K562 (cell line): ENCODE measurements around the gene POFUT2. TPM values are rescaled to one million over a fixed set of nuclear protein-coding genes. Genes with fewer than 3 reads are reported as not detected.

Experiments
- CREM ChIP-seq: IDR thresholded peaks from 2 replicates; pipeline ENCODE4 v1.6.1; 2014; ENCODE audit warnings: antibody characterized with exemption, low read depth
- RBBP5 ChIP-seq: fragments of 200-600 bp; sonication (generic); IDR thresholded peaks from 2 replicates; pipeline ENCODE4 v1.6.1; 2012; ENCODE audit warnings: borderline replicate concordance, mild to moderate bottlenecking, low read length, control low read depth, inconsistent platforms; ENCODE audit not compliant: insufficient read depth, poor library complexity, severe bottlenecking
- polyA plus RNA-seq, 8 experiments: library from polyadenylated mRNA; depleted of rRNA in 4 of 8; stranded (reverse) in 5 of 8; unstranded in 3 of 8; fragments of >200 nt; fragmentation: Nextera tagmentation in 2 of 8; fragmentation: Illumina TruSeq in 1 of 8; extraction: Ambion mirVana in 2 of 8; extraction: Trizol in 1 of 8; gene quantifications; 2 replicates each; pipeline versions ENCODE4 v1.2.1 to v1.2.3, GENCODE V29; 2011 to 2014; ENCODE audit warnings: inconsistent platforms in 1 of 8, missing spikeins in 1 of 8
- total RNA-seq, 7 experiments: library from RNA; depleted of rRNA in 6 of 7; stranded (reverse); fragments of >200 nt in 6 of 7; fragmentation: Illumina TruSeq in 2 of 7; extraction: Trizol in 2 of 7; gene quantifications; 2 replicates each; pipeline versions ENCODE4 v1.2.1 to v1.2.3, GENCODE V29; 2011 to 2021; ENCODE audit warnings: low replicate concordance in 1 of 7
- TF ChIP-seq, protein P1 (sequence below): fragments of 250-450 bp; sonication (Bioruptor Pico); IDR thresholded peaks from 2 replicates; pipeline ENCODE4 v1.8.0; 2022; ENCODE audit warnings: inconsistent platforms, mild to moderate bottlenecking, moderate library complexity, borderline replicate concordance
- TF ChIP-seq, protein P2 (sequence below): fragments of 250-450 bp; sonication (Bioruptor Pico); IDR thresholded peaks from 2 replicates; pipeline ENCODE4 v1.4.0; 2020
- TF ChIP-seq, protein P3 (sequence below): sonication (generic); formaldehyde crosslinking; IDR thresholded peaks from 2 replicates; pipeline ENCODE4 v1.8.0; 2022; ENCODE audit warnings: missing genetic modification reagents, mild to moderate bottlenecking, borderline replicate concordance

POFUT2 gene
- total and polyA plus RNA-seq, 9 of the 15 experiments (the other 6 are each of a cell fraction or from before 2014, with no cell fraction given) = 1.1 to 24.2 (median 11.0) TPM

DNA sequence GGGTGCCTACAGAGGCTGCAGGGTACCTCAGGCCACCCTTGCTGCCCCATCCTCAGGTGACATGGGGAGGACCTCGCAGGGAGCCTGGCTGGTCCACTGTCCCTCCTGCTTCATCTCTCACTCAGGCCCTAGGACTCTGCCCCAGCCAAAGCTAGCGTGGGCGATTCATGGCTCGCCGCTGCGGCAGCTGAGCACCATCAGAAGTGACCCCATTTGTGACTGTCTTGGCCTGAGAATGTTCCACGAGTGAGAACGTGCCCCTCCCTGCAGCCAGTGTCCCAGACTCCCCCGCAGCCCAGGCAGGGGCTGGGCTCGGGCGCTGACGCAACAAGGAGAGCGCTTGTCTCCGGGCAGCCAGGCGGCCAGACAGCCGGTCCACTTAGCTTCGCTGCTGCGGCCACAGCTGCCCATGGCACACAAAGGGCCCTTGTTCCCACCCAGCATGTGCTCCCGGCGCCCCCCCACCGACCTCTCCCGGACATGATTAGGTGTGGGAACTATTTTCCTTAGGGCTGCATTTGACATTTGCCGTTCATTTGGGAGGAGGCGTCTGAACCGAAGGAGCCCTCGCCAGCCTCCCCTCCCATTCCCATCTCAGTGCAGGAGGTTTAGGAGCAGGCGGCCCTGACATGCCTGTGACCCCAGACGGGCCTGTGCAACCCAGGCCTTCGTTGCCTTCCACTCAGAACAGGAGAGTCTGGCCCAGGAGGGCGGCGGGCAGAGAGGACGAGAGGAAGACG, 19.3 kb upstream of the POFUT2 start (continued):
- TF ChIP-seq, protein P1, sequence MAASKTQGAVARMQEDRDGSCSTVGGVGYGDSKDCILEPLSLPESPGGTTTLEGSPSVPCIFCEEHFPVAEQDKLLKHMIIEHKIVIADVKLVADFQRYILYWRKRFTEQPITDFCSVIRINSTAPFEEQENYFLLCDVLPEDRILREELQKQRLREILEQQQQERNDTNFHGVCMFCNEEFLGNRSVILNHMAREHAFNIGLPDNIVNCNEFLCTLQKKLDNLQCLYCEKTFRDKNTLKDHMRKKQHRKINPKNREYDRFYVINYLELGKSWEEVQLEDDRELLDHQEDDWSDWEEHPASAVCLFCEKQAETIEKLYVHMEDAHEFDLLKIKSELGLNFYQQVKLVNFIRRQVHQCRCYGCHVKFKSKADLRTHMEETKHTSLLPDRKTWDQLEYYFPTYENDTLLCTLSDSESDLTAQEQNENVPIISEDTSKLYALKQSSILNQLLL (CRISPR knock-in tag) = no peak
- TF ChIP-seq, protein P2, sequence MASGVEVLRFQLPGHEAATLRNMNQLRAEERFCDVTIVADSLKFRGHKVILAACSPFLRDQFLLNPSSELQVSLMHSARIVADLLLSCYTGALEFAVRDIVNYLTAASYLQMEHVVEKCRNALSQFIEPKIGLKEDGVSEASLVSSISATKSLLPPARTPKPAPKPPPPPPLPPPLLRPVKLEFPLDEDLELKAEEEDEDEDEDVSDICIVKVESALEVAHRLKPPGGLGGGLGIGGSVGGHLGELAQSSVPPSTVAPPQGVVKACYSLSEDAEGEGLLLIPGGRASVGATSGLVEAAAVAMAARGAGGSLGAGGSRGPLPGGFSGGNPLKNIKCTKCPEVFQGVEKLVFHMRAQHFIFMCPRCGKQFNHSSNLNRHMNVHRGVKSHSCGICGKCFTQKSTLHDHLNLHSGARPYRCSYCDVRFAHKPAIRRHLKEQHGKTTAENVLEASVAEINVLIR (CRISPR knock-in tag) = peak; percentile 40; the same call in 1 of the 2 replicates
- TF ChIP-seq CREM (0 out of 2 replicates have a peak, but pooled peaks have one; percentile 31), RBBP5 (peak; percentile 56)
- TF ChIP-seq, protein P3, sequence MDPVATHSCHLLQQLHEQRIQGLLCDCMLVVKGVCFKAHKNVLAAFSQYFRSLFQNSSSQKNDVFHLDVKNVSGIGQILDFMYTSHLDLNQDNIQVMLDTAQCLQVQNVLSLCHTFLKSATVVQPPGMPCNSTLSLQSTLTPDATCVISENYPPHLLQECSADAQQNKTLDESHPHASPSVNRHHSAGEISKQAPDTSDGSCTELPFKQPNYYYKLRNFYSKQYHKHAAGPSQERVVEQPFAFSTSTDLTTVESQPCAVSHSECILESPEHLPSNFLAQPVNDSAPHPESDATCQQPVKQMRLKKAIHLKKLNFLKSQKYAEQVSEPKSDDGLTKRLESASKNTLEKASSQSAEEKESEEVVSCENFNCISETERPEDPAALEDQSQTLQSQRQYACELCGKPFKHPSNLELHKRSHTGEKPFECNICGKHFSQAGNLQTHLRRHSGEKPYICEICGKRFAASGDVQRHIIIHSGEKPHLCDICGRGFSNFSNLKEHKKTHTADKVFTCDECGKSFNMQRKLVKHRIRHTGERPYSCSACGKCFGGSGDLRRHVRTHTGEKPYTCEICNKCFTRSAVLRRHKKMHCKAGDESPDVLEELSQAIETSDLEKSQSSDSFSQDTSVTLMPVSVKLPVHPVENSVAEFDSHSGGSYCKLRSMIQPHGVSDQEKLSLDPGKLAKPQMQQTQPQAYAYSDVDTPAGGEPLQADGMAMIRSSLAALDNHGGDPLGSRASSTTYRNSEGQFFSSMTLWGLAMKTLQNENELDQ (CRISPR knock-in tag) = no peak
